HEK293 (cell line): ENCODE measurements around the gene ZFP36.

Experiments used
- CTCF ChIA-PET: fragments of 350-600 bp; formaldehyde crosslinking; extraction: SDS; loops from one replicate; lab custom pipeline; 2021; ENCODE audit warnings: antibody characterized with exemption; lab: Yijun Ruan, JAX
- POLR2A ChIA-PET: fragments of 300-600 bp; formaldehyde crosslinking; extraction: SDS; loops from one replicate; lab custom pipeline; 2020; ENCODE audit warnings: antibody characterized with exemption, inconsistent platforms; lab: Yijun Ruan, JAX
- H3K27ac ChIP-seq: fragments of 200-500 bp; sonication (Bioruptor generic); 2 replicates; pipeline ENCODE4 v1.5.1; 2014; ENCODE audit warnings: low read depth, low read length, control low read depth, inconsistent platforms; ENCODE audit errors: extremely low read depth
- H3K36me3 ChIP-seq, 2 experiments: fragments of 200-500 bp in 1 of 2; sonication (Bioruptor generic) in 1 of 2; 1 replicate in 1 of 2; 2 replicates in 1 of 2; pipeline ENCODE4 v1.5.1; 2014 to 2017; ENCODE audit warnings: inconsistent platforms in 2 of 2, low read length in 2 of 2; ENCODE audit not compliant: control insufficient read depth in 2 of 2, insufficient read depth in 1 of 2
- H3K4me1 ChIP-seq: fragments of 200-500 bp; sonication (Bioruptor generic); 2 replicates; pipeline ENCODE4 v1.5.1; 2014; ENCODE audit warnings: mild to moderate bottlenecking, low read length, inconsistent platforms; ENCODE audit not compliant: control insufficient read depth, insufficient read depth
- H3K4me3 ChIP-seq: 2 replicates; pipeline ENCODE4 v1.5.1; 2011; ENCODE audit warnings: low read depth, mild to moderate bottlenecking, control low read depth, low read length, moderate library complexity
- H3K9me3 ChIP-seq: fragments of 200-500 bp; sonication (Bioruptor generic); 2 replicates; pipeline ENCODE4 v1.5.1; 2014; ENCODE audit warnings: low read depth, low read length, inconsistent platforms; ENCODE audit not compliant: control insufficient read depth, insufficient read depth
- CTCF ChIP-seq: fragments of 450-650 bp; formaldehyde crosslinking; IDR thresholded peaks from 2 replicates; pipeline ENCODE4 v1.5.1; 2016; ENCODE audit warnings: missing biosample characterization, missing genetic modification characterization
- GLIS2 ChIP-seq: fragments of 450-650 bp; formaldehyde crosslinking; IDR thresholded peaks from 2 replicates; pipeline ENCODE4 v1.5.1; 2016; ENCODE audit warnings: missing biosample characterization, missing genetic modification characterization
- IKZF3 ChIP-seq: fragments of 450-650 bp; IDR thresholded peaks from 2 replicates; pipeline ENCODE4 v1.5.0; 2018; ENCODE audit warnings: missing biosample characterization, mild to moderate bottlenecking, missing genetic modification characterization, moderate library complexity
- KLF1 ChIP-seq: fragments of 450-650 bp; formaldehyde crosslinking; IDR thresholded peaks from 2 replicates; pipeline ENCODE4 v1.5.1; 2016; ENCODE audit warnings: missing biosample characterization, missing genetic modification characterization
- KLF16 ChIP-seq: fragments of 450-650 bp; formaldehyde crosslinking; IDR thresholded peaks from 2 replicates; pipeline ENCODE4 v1.5.1; 2017; ENCODE audit warnings: missing biosample characterization, missing genetic modification characterization
- KLF17 ChIP-seq: fragments of 450-650 bp; formaldehyde crosslinking; IDR thresholded peaks from 2 replicates; pipeline ENCODE4 v1.5.1; 2016; ENCODE audit warnings: missing biosample characterization, missing genetic modification characterization
- KLF9 ChIP-seq: fragments of 450-650 bp; formaldehyde crosslinking; IDR thresholded peaks from 2 replicates; pipeline ENCODE4 v1.5.1; 2016; ENCODE audit warnings: missing biosample characterization, missing genetic modification characterization, low read depth
- MZF1 ChIP-seq: fragments of 450-650 bp; formaldehyde crosslinking; IDR thresholded peaks from 2 replicates; pipeline ENCODE4 v1.5.1; 2017; ENCODE audit warnings: missing biosample characterization, missing genetic modification characterization, borderline replicate concordance
- OSR2 ChIP-seq: fragments of 450-650 bp; formaldehyde crosslinking; IDR thresholded peaks from 2 replicates; pipeline ENCODE4 v1.5.1; 2016; ENCODE audit warnings: missing biosample characterization, missing genetic modification characterization
- SALL2 ChIP-seq: fragments of 450-650 bp; formaldehyde crosslinking; IDR thresholded peaks from 2 replicates; pipeline ENCODE4 v1.5.0; 2017; ENCODE audit warnings: missing biosample characterization, mild to moderate bottlenecking, missing genetic modification characterization, borderline replicate concordance
- ZBTB17 ChIP-seq: fragments of 450-650 bp; formaldehyde crosslinking; IDR thresholded peaks from 2 replicates; pipeline ENCODE4 v1.5.1; 2016; ENCODE audit warnings: missing biosample characterization, missing genetic modification characterization
- ZBTB7A ChIP-seq: fragments of 450-650 bp; formaldehyde crosslinking; IDR thresholded peaks from 2 replicates; pipeline ENCODE4 v1.5.1; 2016; ENCODE audit warnings: low read depth, missing biosample characterization, missing genetic modification characterization
- ZBTB8A ChIP-seq: fragments of 450-650 bp; formaldehyde crosslinking; IDR thresholded peaks from 2 replicates; pipeline ENCODE4 v1.5.1; 2016; ENCODE audit warnings: missing biosample characterization, missing genetic modification characterization
- ZEB2 ChIP-seq: fragments of 450-650 bp; formaldehyde crosslinking; IDR thresholded peaks from 2 replicates; pipeline ENCODE4 v1.5.1; 2016; ENCODE audit warnings: missing biosample characterization, missing genetic modification characterization
- ZNF121 ChIP-seq: fragments of 450-650 bp; formaldehyde crosslinking; IDR thresholded peaks from 2 replicates; pipeline ENCODE4 v1.5.1; 2016; ENCODE audit warnings: missing biosample characterization, missing genetic modification characterization
- ZNF138 ChIP-seq: fragments of 450-650 bp; formaldehyde crosslinking; IDR thresholded peaks from 2 replicates; pipeline ENCODE4 v1.5.1; 2016; ENCODE audit warnings: missing biosample characterization, missing genetic modification characterization, borderline replicate concordance
- ZNF155 ChIP-seq: fragments of 450-650 bp; formaldehyde crosslinking; IDR thresholded peaks from 2 replicates; pipeline ENCODE4 v1.5.1; 2016; ENCODE audit warnings: missing biosample characterization, missing genetic modification characterization
- ZNF16 ChIP-seq: fragments of 450-650 bp; formaldehyde crosslinking; IDR thresholded peaks from 2 replicates; pipeline ENCODE4 v1.5.1; 2016; ENCODE audit warnings: low read depth, missing biosample characterization, missing genetic modification characterization
- ZNF211 ChIP-seq: fragments of 450-650 bp; formaldehyde crosslinking; IDR thresholded peaks from 2 replicates; pipeline ENCODE4 v1.5.1; 2016; ENCODE audit warnings: low read depth, missing biosample characterization, missing genetic modification characterization
- ZNF221 ChIP-seq: fragments of 450-650 bp; formaldehyde crosslinking; IDR thresholded peaks from 2 replicates; pipeline ENCODE4 v1.5.1; 2017; ENCODE audit warnings: missing biosample characterization, missing genetic modification characterization, borderline replicate concordance
- ZNF311 ChIP-seq: fragments of 450-650 bp; formaldehyde crosslinking; IDR thresholded peaks from 2 replicates; pipeline ENCODE4 v1.5.1; 2017; ENCODE audit warnings: missing biosample characterization, missing genetic modification characterization, borderline replicate concordance
- ZNF324 ChIP-seq: fragments of 450-650 bp; formaldehyde crosslinking; IDR thresholded peaks from 2 replicates; pipeline ENCODE4 v1.5.1; 2016; ENCODE audit warnings: missing biosample characterization, missing genetic modification characterization
- ZNF416 ChIP-seq: fragments of 450-650 bp; formaldehyde crosslinking; IDR thresholded peaks from 2 replicates; pipeline ENCODE4 v1.5.1; 2016; ENCODE audit warnings: missing biosample characterization, missing genetic modification characterization
- ZNF423 ChIP-seq: fragments of 450-650 bp; formaldehyde crosslinking; IDR thresholded peaks from 2 replicates; pipeline ENCODE4 v1.5.1; 2016; ENCODE audit warnings: missing biosample characterization, missing genetic modification characterization
- ZNF501 ChIP-seq: fragments of 450-650 bp; formaldehyde crosslinking; IDR thresholded peaks from 2 replicates; pipeline ENCODE4 v1.5.1; 2016; ENCODE audit warnings: missing biosample characterization, missing genetic modification characterization
- ZNF530 ChIP-seq: fragments of 450-650 bp; formaldehyde crosslinking; IDR thresholded peaks from 2 replicates; pipeline ENCODE4 v1.5.1; 2016; ENCODE audit warnings: low read depth, missing biosample characterization, missing genetic modification characterization
- ZNF555 ChIP-seq: fragments of 450-650 bp; formaldehyde crosslinking; conservative IDR thresholded peaks from 2 replicates; pipeline ENCODE4 v1.5.1; 2017; ENCODE audit warnings: missing biosample characterization, mild to moderate bottlenecking, missing genetic modification characterization, inconsistent platforms
- ZNF596 ChIP-seq: fragments of 450-650 bp; IDR thresholded peaks from 2 replicates; pipeline ENCODE4 v1.5.0; 2018; ENCODE audit warnings: missing biosample characterization, mild to moderate bottlenecking, missing genetic modification characterization, moderate library complexity
- ZNF623 ChIP-seq: fragments of 450-650 bp; formaldehyde crosslinking; IDR thresholded peaks from 2 replicates; pipeline ENCODE4 v1.5.1; 2016; ENCODE audit warnings: missing biosample characterization, missing genetic modification characterization
- ZNF660 ChIP-seq: fragments of 450-650 bp; IDR thresholded peaks from 2 replicates; pipeline ENCODE4 v1.5.1; 2018; ENCODE audit warnings: missing biosample characterization, mild to moderate bottlenecking, missing genetic modification characterization
- ZNF704 ChIP-seq: fragments of 450-650 bp; formaldehyde crosslinking; IDR thresholded peaks from 2 replicates; pipeline ENCODE4 v1.5.1; 2016; ENCODE audit warnings: missing biosample characterization, missing genetic modification characterization
- ZNF768 ChIP-seq: fragments of 450-650 bp; formaldehyde crosslinking; IDR thresholded peaks from 2 replicates; pipeline ENCODE4 v1.5.1; 2018; ENCODE audit warnings: missing biosample characterization, mild to moderate bottlenecking, missing genetic modification characterization

ZFP36 gene

GRCh38 chr19:39397360-39398296, 9.0 kb upstream of the ZFP36 start:
- Histone ChIP-seq H3K36me3 (peaks cover 33 to 44% of the 10 kb centered on the region in 2 experiments), H3K27ac (peak overlapping the region; percentile 3; the same call in 1 of the 2 replicates), H3K4me1 (peaks cover 10% of the 10 kb centered on the region), H3K4me3 (no peak overlapping the region), H3K9me3 (no peaks in the 10 kb centered on the region)
- ChIA-PET CTCF (interaction anchor here (0.6 to 5.1 kb wide), 56 partner anchors 9 to 995 kb away, joined by 3 to 144 read pairs (median 4); partner anchors contain the start of genes DLL3, EID2B, FAM98C and PLEKHG2), POLR2A (interaction anchor here (0.6 to 5.7 kb wide), 14 partner anchors 10 to 115 kb away, joined by 3 to 56 read pairs (median 4); partner anchors contain the start of genes PLEKHG2, RPS16, SAMD4B and SUPT5H)
- TF ChIP-seq ZBTB7A: peak; percentile 88; the same call in 1 of the 2 replicates
- TF ChIP-seq ZNF501 (tag by site-specific recombination): peak; percentile 91; the same call in 1 of the 2 replicates
- peak; percentile 72 for TF ChIP-seq GLIS2 (tag by site-specific recombination)
- no peak for TF ChIP-seq ZNF155 (tag by site-specific recombination)
- peak; percentile 56 for TF ChIP-seq MZF1 (tag by site-specific recombination)
- no peak for TF ChIP-seq ZNF530 (tag by site-specific recombination)
- TF ChIP-seq ZNF221 (tag by site-specific recombination): no peak
- peak; percentile 81; the same call in 1 of the 2 replicates for TF ChIP-seq ZNF324 (tag by site-specific recombination)
- TF ChIP-seq ZNF660 (tag by site-specific recombination): peak; percentile 86
- peak; percentile 69; the same call in 1 of the 2 replicates for TF ChIP-seq KLF16 (tag by site-specific recombination)
- TF ChIP-seq ZNF211 (tag by site-specific recombination): no peak
- peak; percentile 74 for TF ChIP-seq IKZF3 (tag by site-specific recombination)
- peak; percentile 99; the same call in 1 of the 2 replicates for TF ChIP-seq ZNF768 (tag by site-specific recombination)
- no peak for TF ChIP-seq ZNF555 (tag by site-specific recombination)
- TF ChIP-seq ZEB2 (tag by site-specific recombination): peak; percentile 78
- TF ChIP-seq ZNF704 (tag by site-specific recombination): no peak
- TF ChIP-seq ZNF416 (tag by site-specific recombination): no peak
- TF ChIP-seq ZBTB8A (tag by site-specific recombination): peak; percentile 34; the same call in 1 of the 2 replicates
- peak; percentile 46 for TF ChIP-seq KLF1 (tag by site-specific recombination)
- no peak for TF ChIP-seq OSR2
- peak; percentile 30 for TF ChIP-seq KLF9 (tag by site-specific recombination)
- no peak for TF ChIP-seq ZNF311 (tag by site-specific recombination)
- TF ChIP-seq CTCF (tag by site-specific recombination): peak; percentile 100
- TF ChIP-seq ZNF16: no peak
- peak; percentile 87 for TF ChIP-seq ZBTB17
- 0 out of 2 replicates have a peak, but pooled peaks have one; percentile 6 for TF ChIP-seq ZNF623 (tag by site-specific recombination)
- TF ChIP-seq SALL2 (tag by site-specific recombination): no peak
- TF ChIP-seq ZNF121: peak; percentile 76
- TF ChIP-seq ZNF596 (tag by site-specific recombination): no peak
- no peak for TF ChIP-seq ZNF138 (tag by site-specific recombination)
- TF ChIP-seq KLF17 (tag by site-specific recombination): peak; percentile 84
- no peak for TF ChIP-seq ZNF423
